Gastrocnemius medialis (tissue), 4 donors: ENCODE results near the gene PIGZ. TPM values are rescaled to one million over a fixed set of nuclear protein-coding genes. Genes with fewer than 3 reads are reported as not detected.

Experiments used
- ATAC-seq, 2 donors: fragments of 150-250 bp; one replicate each; pipeline ENCODE4 v1.9.1; 2016
- DNase-seq, 2 donors: peaks; one replicate each; pipeline ENCODE4 v3.0.0-alpha.2; 2019
- H3K27ac ChIP-seq, 4 donors: fragments of 200-600 bp; sonication (generic); 1 replicate in 1 of 4; 2 replicates in 3 of 4; pipeline ENCODE4 v1.5.1; 2016 to 2018; ENCODE audit warnings: mild to moderate bottlenecking in 2 of 4, moderate library complexity in 1 of 4
- H3K27me3 ChIP-seq, 3 donors: fragments of 200-600 bp; sonication (generic) in 2 of 3; 1 replicate in 1 of 3; 2 replicates in 2 of 3; pipeline versions ENCODE4 v1.5.1 to v1.6.0; 2016 to 2019; ENCODE audit warnings: mild to moderate bottlenecking in 1 of 3, moderate library complexity in 1 of 3
- H3K36me3 ChIP-seq, 2 donors: fragments of 200-600 bp; sonication (generic) in 1 of 2; one replicate each; pipeline ENCODE4 v1.5.1; 2017 to 2018
- H3K4me1 ChIP-seq, 2 donors: fragments of 200-600 bp; sonication (generic) in 1 of 2; one replicate each; pipeline ENCODE4 v1.5.1; 2016 to 2017; ENCODE audit warnings: mild to moderate bottlenecking in 2 of 2
- H3K4me3 ChIP-seq, 4 donors: fragments of 200-600 bp; sonication (generic) in 3 of 4; 1 replicate in 1 of 4; 2 replicates in 3 of 4; pipeline ENCODE4 v1.5.1; 2016 to 2019; ENCODE audit warnings: mild to moderate bottlenecking in 2 of 4
- H3K9me3 ChIP-seq, 3 donors: fragments of 200-600 bp; sonication (generic) in 2 of 3; 1 replicate in 1 of 3; 2 replicates in 2 of 3; pipeline ENCODE4 v1.5.1; 2016 to 2019
- POLR2A ChIP-seq, 2 donors: fragments of 450-650 bp; IDR thresholded peaks; one replicate each; pipeline ENCODE4 v1.6.1; 2017; ENCODE audit warnings: antibody characterized with exemption in 2 of 2, mild to moderate bottlenecking in 2 of 2, moderate library complexity in 2 of 2
- in situ Hi-C, 4 donors: fragments of 200-750 bp; cut with MboI; loops; one replicate each; pipeline versions ENCODE4 v1.15.0 to v1.8.0; 2017; ENCODE audit warnings: low sequenced_read_pairs in 4 of 4
- intact Hi-C: fragments of 100-400 bp; cut with DNase I; formaldehyde crosslinking; loops from one replicate; pipeline ENCODE4 v1.15.1; 2023; ENCODE audit warnings: low total_unique reads
- total RNA-seq, 4 donors: library from RNA; depleted of rRNA; stranded (reverse); fragments of >200 nt; gene quantifications; one replicate each; pipeline versions ENCODE4 v1.1.0 to v1.2.3, GENCODE V29; 2016
- TF ChIP-seq, protein P1 (sequence below), 5 experiments: fragments of 450-650 bp in 3 of 5; fragments of 200-600 bp in 2 of 5; sonication (generic) in 2 of 5; IDR thresholded peaks in 4 of 5; conservative IDR thresholded peaks in 1 of 5; 1 replicate in 4 of 5; 2 replicates in 1 of 5; pipeline ENCODE4 v1.5.1; 2016 to 2019; ENCODE audit warnings: antibody characterized with exemption in 5 of 5, mild to moderate bottlenecking in 3 of 5, moderate library complexity in 3 of 5

Gene PIGZ
- total RNA-seq, 4 donors from 2014 or later: 2.3 to 7.5 (median 5.1) TPM

DNA sequence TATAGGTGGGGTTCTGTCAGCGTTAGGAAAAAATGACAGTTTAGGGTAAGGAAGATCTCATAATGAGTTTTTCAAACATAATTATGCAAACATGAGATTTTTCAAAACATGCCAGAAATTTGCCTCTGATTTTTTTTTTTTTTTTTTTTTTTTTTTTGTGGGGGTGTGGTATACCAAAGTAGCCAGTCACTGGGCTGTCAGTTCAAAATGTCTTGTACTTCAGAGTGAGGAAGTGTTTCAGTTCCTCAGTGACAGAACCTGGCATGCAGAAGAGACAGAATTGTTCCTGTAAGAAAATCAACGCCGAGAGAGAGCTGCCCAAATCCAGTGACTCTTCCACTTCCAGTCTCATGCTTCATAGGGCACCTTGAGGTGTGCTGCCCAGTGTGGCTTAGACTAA, 36.0 kb downstream of the PIGZ start:
- Histone ChIP-seq H3K4me3 (no peak overlapping the region), H3K27me3 (no peaks in the 10 kb centered on the region), H3K4me1 (no peaks in the 10 kb centered on the region), H3K36me3 (peaks cover 0 to 85% of the 10 kb centered on the region in 2 donors), H3K9me3 (no peaks in the 10 kb centered on the region), H3K27ac (peak overlapping the region in 2 of 4 donors; percentile 18 to 38)
- DNase-seq (no peak), ATAC-seq (peak in 1 of 2 donors; percentile 22)
- in situ Hi-C loops (loop anchor here in 1 of 4 donors (25.0 kb wide), 1 partner anchor 370 kb away; the partner anchor contains the start of genes FBXO45 and WDR53), intact Hi-C loops (no loop called here)
- no peak for TF ChIP-seq POLR2A (IDR thresholded peaks at IDR 0.05)
- TF ChIP-seq, protein P1, sequence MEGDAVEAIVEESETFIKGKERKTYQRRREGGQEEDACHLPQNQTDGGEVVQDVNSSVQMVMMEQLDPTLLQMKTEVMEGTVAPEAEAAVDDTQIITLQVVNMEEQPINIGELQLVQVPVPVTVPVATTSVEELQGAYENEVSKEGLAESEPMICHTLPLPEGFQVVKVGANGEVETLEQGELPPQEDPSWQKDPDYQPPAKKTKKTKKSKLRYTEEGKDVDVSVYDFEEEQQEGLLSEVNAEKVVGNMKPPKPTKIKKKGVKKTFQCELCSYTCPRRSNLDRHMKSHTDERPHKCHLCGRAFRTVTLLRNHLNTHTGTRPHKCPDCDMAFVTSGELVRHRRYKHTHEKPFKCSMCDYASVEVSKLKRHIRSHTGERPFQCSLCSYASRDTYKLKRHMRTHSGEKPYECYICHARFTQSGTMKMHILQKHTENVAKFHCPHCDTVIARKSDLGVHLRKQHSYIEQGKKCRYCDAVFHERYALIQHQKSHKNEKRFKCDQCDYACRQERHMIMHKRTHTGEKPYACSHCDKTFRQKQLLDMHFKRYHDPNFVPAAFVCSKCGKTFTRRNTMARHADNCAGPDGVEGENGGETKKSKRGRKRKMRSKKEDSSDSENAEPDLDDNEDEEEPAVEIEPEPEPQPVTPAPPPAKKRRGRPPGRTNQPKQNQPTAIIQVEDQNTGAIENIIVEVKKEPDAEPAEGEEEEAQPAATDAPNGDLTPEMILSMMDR (IDR thresholded peaks at IDR 0.05 in 4 of 5, conservative IDR thresholded peaks at IDR 0.05 in 1 of 5): no peak

DNA sequence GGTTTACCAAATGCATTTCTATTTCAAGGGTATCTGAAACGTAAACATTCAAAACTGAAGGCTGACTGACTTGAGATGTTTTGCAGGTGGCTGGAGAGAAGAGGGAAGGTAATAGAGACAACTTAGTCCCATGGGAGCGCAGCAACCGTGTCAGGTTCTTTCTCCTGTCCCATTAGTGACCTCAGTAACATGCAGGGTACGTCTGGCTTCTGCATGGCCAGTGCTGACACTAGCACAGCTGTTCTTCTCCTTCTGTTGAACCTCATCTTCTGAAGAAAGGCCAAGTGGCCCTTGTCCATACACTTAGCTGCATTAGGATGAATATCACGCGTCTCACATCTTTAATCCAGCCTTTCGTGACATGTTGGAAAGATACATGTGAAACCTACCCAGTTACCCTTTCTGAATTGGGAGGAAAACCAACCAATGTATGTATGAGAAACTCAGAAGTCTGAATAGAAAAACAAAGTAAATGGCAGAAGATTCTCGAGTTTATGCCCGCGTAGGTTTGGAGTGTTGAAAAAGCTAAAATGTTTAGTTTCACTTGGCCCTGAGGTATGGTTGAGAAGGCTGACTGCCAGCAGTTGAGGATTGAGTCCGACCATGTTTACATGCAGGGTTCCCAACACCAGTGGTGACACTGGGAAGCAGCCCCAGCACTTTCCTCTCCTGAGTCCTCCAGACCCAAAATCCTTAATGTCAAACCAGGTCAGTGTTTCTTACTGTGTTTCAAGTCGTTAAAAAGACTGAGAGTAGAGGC, 36.6 kb downstream of the PIGZ start:
- H3K9me3 ChIP-seq: no peaks in the 10 kb centered on the region
- H3K4me3 ChIP-seq: no peak overlapping the region
- intact Hi-C loops (no loop called here), in situ Hi-C loops (loop anchor here in 1 of 4 donors (25.0 kb wide), 1 partner anchor 370 kb away; the partner anchor contains the start of genes FBXO45 and WDR53)
- no peaks in the 10 kb centered on the region for H3K27me3 ChIP-seq
- no peaks in the 10 kb centered on the region for H3K4me1 ChIP-seq
- H3K36me3 ChIP-seq: peaks cover 0 to 79% of the 10 kb centered on the region in 2 donors
- no peak for TF ChIP-seq POLR2A (IDR thresholded peaks at IDR 0.05)
- TF ChIP-seq, protein P1 (IDR thresholded peaks at IDR 0.05 in 4 of 5, conservative IDR thresholded peaks at IDR 0.05 in 1 of 5): no peak
- DNase-seq (no peak), ATAC-seq (peak; percentile 33 to 67)
- H3K27ac ChIP-seq: peak overlapping the region in 2 of 4 donors; percentile 18 to 38

DNA sequence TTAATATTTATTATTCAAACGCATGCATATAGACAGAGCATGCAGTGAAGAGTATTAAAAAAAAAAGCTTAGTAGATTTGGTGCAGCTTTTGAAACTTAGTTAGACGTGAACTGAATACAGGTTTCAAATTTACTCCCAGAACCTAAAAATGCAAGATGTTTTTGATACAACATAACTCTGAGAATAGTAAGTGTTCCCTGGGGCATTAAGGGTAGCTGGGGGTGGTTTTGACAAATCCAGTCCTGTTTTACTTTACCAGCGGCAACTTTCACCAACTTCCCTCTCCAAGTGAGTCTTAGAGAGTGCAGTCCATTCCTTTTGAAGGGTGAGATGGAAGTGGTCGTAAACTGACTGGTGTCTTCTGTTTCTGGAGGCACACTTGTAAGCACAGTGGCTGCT, 37.5 kb downstream of the PIGZ start:
- Histone ChIP-seq H3K27me3 (no peaks in the 10 kb centered on the region), H3K9me3 (no peaks in the 10 kb centered on the region), H3K27ac (peak overlapping the region in 1 of 4 donors; percentile 26), H3K36me3 (peaks cover 0 to 70% of the 10 kb centered on the region in 2 donors), H3K4me3 (no peak overlapping the region), H3K4me1 (no peaks in the 10 kb centered on the region)
- no peak for TF ChIP-seq POLR2A (IDR thresholded peaks at IDR 0.05)
- TF ChIP-seq, protein P1 (IDR thresholded peaks at IDR 0.05 in 4 of 5, conservative IDR thresholded peaks at IDR 0.05 in 1 of 5): no peak
- ATAC-seq: no peak
- in situ Hi-C loops: loop anchor here in 1 of 4 donors (25.0 kb wide), 1 partner anchor 369 kb away; the partner anchor contains the start of genes FBXO45 and WDR53
- no peak for DNase-seq
- intact Hi-C loops: no loop called here

DNA sequence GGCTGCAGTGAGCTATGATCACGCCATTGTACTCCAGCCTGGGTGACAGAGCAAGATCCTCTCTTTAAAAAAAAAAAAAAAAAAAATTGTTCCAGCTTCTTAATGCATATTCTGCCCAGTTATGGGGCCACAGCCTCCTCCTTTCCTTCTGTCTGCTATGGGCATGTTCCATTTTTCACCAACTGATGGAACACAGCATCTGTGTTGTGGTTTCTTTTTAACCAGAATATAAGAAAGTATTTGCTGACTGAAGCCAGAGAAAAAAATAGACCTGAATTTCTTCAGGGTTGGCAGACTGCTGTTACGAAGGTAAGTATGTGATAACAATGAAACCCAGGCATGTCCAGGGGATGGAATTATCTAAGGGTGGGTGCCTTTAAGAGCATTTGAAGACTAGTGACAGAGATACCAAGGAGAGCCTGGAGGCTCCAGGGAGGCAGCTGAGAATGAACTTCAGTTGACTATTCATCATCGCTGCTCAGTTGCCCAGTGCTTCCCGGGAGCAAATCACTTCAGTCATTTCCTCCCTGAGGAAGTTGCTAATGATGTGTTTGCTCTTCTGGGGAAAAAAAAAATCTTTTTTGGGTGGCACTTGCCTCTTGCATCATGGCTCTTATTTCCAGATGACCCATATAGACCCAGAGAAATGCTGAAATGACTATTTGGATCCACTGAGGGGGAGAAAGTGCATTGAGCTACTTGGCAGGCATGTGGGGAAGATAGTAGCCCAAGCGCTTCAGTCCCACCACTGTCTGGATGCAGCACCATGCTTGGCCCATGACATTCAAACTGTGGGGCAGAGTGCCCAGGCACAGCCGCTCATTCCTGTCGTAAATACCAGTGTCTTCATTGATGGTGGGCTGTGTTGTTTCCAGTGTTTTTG, 40.8 kb downstream of the PIGZ start:
- intact Hi-C loops: no loop called here
- peaks cover 0 to 43% of the 10 kb centered on the region in 2 donors for H3K36me3 ChIP-seq
- in situ Hi-C loops: loop anchor here in 1 of 4 donors (25.0 kb wide), 1 partner anchor 366 kb away; the partner anchor contains the start of genes FBXO45 and WDR53

More for the DNA sequence above, 40.8 kb downstream of the PIGZ start:
- H3K27ac ChIP-seq: no peak overlapping the region
- H3K9me3 ChIP-seq: no peaks in the 10 kb centered on the region
- H3K4me3 ChIP-seq: no peak overlapping the region
- ATAC-seq (no peak), DNase-seq (no peak)
- no peaks in the 10 kb centered on the region for H3K27me3 ChIP-seq
- H3K4me1 ChIP-seq: no peaks in the 10 kb centered on the region
- TF ChIP-seq, protein P1 (IDR thresholded peaks at IDR 0.05 in 4 of 5, conservative IDR thresholded peaks at IDR 0.05 in 1 of 5): no peak
- TF ChIP-seq POLR2A (IDR thresholded peaks at IDR 0.05): no peak
